Measurements from ENCODE around the gene CASKIN1.
A peak's percentile ranks its signal among the peaks of the same experiment; 100 is the strongest.

CASKIN1 gene

GRCh38 chr16:2173916-2174315 is 22.5 kb downstream of the CASKIN1 start:
- DNase-seq, result no peak

GRCh38 chr16:2173366-2173765 is 23.0 kb downstream of the CASKIN1 start:
- no peak for DNase-seq

GRCh38 chr16:2172688-2173335 is 23.6 kb downstream of the CASKIN1 start:
- DNase-seq, result no peak

- no peak for DNase-seq
Observed at GRCh38 chr16:2171601-2172178, 24.7 kb downstream of the CASKIN1 start.

GRCh38 chr16:2170587-2171435 is 25.6 kb downstream of the CASKIN1 start:
- no peak for DNase-seq

GRCh38 chr16:2170080-2170479 is 26.3 kb downstream of the CASKIN1 start:
- no peak for DNase-seq

GRCh38 chr16:2167068-2167638 is 29.3 kb downstream of the CASKIN1 start:
- no peak for DNase-seq

- no peak for DNase-seq
Observed at GRCh38 chr16:2166263-2167067, 29.9 kb downstream of the CASKIN1 start.

GRCh38 chr16:2165861-2166260 is 30.5 kb downstream of the CASKIN1 start:
- no peak for DNase-seq

- no peak for DNase-seq
Observed at GRCh38 chr16:2163211-2163881, 33.1 kb downstream of the CASKIN1 start.

- DNase-seq, result no peak
Observed at GRCh38 chr16:2162676-2163118, 33.7 kb downstream of the CASKIN1 start.

- DNase-seq, result no peak
Observed at GRCh38 chr16:2161911-2162310, 34.5 kb downstream of the CASKIN1 start.

- DNase-seq, result no peak
Observed at GRCh38 chr16:2160915-2161551, 35.4 kb downstream of the CASKIN1 start.

GRCh38 chr16:2159175-2159838 is 37.1 kb downstream of the CASKIN1 start:
- DNase-seq, result no peak

GRCh38 chr16:2158262-2158638 is 38.2 kb downstream of the CASKIN1 start:
- no peak for DNase-seq

GRCh38 chr16:2157480-2158261 is 38.7 kb downstream of the CASKIN1 start:
- no peak for DNase-seq

- DNase-seq, result no peak
Observed at GRCh38 chr16:2156849-2157224, 39.6 kb downstream of the CASKIN1 start.

- peak; percentile 35 for DNase-seq
Observed at GRCh38 chr16:2155977-2156848, 40.2 kb downstream of the CASKIN1 start.
